SK-N-MC (cell line): Measurements from ENCODE around the gene RNLS.
"Not testable (repeated sequence)": the region's sequence is repeated elsewhere in the genome, so short reads cannot be mapped to it uniquely, and the experiment has no call there.

Experiments
- DNase-seq: peaks from one replicate; pipeline ENCODE4 v3.0.0-alpha.2; 2011; ENCODE audit warnings: low read depth, low spot score
- H3K27ac ChIP-seq: fragments of 200-600 bp; sonication (generic); 2 replicates; pipeline ENCODE4 v1.5.1; 2016; ENCODE audit warnings: mixed run types
- H3K36me3 ChIP-seq: fragments of 200-600 bp; sonication (generic); 2 replicates; pipeline ENCODE4 v1.6.1; 2017; ENCODE audit warnings: antibody characterized with exemption, low read length, mixed read lengths; ENCODE audit not compliant: insufficient read depth
- H3K4me3 ChIP-seq: fragments of 200-600 bp; sonication (generic); 2 replicates; pipeline ENCODE4 v1.5.1; 2016
- H3K9ac ChIP-seq: fragments of 200-600 bp; sonication (generic); 2 replicates; pipeline ENCODE4 v1.8.0; 2017; ENCODE audit warnings: mixed run types, mixed read lengths; ENCODE audit not compliant: insufficient read length
- H3K9me3 ChIP-seq: fragments of 200-600 bp; sonication (generic); 2 replicates; pipeline ENCODE4 v1.6.1; 2017; ENCODE audit warnings: low read depth, mild to moderate bottlenecking, antibody characterized with exemption, low read length, moderate library complexity, mixed read lengths
- EZH2 ChIP-seq: fragments of 200-600 bp; sonication (generic); IDR thresholded peaks from one replicate; pipeline ENCODE4 v1.6.1; 2017; ENCODE audit warnings: antibody characterized with exemption
- FOXP2 ChIP-seq: optimal IDR thresholded peaks from 2 replicates; pipeline ENCODE3; 2011; ENCODE audit warnings: mild to moderate bottlenecking, moderate library complexity; ENCODE audit not compliant: insufficient read depth; ENCODE audit errors: extremely low read length, control extremely low read depth
- POLR2AphosphoS5 ChIP-seq: IDR thresholded peaks from 2 replicates; pipeline ENCODE4 v1.6.1; 2012; ENCODE audit warnings: mild to moderate bottlenecking, low read depth, low read length, borderline replicate concordance

RNLS gene

DNA sequence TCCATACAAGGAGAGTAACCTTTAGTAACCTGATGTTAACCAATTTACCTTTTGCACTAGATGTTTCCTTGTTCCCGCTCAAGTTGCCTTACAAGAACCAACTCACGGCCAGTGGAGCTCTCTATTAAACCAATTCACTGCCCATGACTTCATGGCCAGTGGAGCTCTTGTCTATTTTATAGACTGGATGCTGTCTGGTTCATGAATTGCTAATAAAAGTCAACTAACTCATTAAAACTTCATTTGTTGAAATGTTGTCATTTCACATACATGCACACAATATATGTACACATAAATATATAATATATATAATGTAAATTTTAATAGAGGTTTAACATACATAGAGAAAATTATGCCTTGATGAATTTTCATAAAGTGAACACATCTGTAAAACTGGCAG, 216.3 kb downstream of the RNLS start:
- Histone ChIP-seq H3K9ac (no peak overlapping the region), H3K9me3 (no peaks in the 10 kb centered on the region), H3K36me3 (no peaks in the 10 kb centered on the region), H3K4me3 (no peak overlapping the region), H3K27ac (no peak overlapping the region)
- TF ChIP-seq POLR2AphosphoS5 (no peak), FOXP2 (no peak), EZH2 (no peak)
- DNase-seq: no peak

DNA sequence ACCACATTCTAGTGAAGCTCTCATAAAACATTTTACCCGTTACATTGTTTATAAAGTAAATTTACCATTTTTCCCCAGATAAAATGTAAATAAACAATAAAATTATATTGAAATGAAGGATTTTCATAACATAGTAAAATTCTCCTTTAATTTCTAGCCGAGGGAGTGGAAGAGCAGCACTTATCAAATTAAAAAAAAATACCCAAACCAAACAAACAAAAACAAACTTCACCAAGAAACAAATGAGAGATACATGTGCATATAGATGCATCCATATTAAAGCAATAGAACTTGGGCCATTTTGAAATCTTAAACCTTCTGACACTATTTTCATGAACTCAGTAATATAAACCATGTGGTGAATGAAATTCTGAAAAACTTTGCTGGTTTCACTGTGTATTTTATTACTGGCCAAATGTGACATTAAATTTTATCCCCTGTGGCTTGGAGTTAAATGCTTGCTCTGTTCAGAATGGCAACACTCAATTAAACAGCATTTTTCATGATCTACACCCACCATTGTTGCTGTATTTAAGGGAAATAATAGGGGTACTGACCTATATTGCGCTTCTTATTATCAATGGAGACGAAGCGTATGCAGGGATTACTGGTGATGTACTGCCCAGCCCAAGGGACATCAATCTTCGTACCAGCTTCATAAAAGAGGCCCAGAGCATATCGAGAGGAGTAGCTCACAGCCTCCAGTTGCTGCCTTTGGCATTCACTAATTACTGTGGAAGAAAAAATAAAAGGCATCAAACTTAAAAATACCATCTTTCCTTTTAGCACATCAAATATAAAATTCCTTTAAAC, 220.9 kb downstream of the RNLS start:
- no peak for TF ChIP-seq FOXP2
- no peak for TF ChIP-seq POLR2AphosphoS5
- TF ChIP-seq EZH2: no peak
- no peak for DNase-seq

DNA sequence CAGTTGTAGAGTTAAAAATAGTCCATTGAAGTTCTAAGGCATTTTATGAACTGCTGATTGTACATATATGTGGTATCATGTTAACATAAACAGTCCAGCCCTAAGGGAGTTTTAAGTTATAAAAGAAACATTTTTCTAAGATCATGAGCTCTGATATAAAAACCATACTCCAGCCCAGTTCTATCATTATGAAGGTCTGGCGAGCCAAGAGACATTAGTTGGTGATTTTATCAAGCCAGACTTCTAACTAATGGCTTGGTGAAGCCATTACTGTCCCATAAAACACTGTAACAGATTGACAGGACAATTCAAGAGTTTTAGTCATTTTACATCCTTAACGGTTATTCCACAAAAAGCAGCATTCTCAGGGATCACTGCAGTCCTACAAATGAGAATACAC, 221.6 kb downstream of the RNLS start:
- H3K9ac ChIP-seq: no peak overlapping the region
- no peaks in the 10 kb centered on the region for H3K36me3 ChIP-seq
- H3K4me3 ChIP-seq: no peak overlapping the region
- no peak for DNase-seq
- TF ChIP-seq POLR2AphosphoS5: no peak
- TF ChIP-seq EZH2: no peak
- no peaks in the 10 kb centered on the region for H3K9me3 ChIP-seq
- H3K27ac ChIP-seq: no peak overlapping the region

More for the DNA sequence above, 220.9 kb downstream of the RNLS start:
- H3K27ac ChIP-seq: no peak overlapping the region
- no peaks in the 10 kb centered on the region for H3K36me3 ChIP-seq
- no peak overlapping the region for H3K4me3 ChIP-seq
- H3K9ac ChIP-seq: no peak overlapping the region
- H3K9me3 ChIP-seq: no peaks in the 10 kb centered on the region

DNA sequence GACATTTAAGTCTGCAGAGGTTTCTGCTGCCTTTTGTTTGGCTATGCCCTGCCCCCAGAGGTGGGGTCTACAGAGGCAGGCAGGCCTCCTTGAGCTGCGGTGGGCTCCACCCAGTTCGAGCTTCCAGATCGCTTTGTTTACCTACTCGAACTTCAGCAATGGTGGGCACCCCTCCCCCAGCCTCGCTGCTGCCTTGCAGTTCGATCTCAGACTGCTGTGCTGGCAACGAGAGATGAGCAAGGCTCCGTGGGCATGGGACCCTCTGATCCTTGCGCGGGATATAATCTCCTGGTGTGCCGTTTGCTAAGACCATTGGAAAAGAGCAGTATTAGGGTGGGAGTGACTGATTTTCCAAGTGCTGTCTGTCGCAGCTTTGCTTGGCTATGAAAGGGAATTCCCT, 227.4 kb downstream of the RNLS start:
- H3K9me3 ChIP-seq, DNase-seq, H3K9ac ChIP-seq, H3K36me3 ChIP-seq, H3K4me3 ChIP-seq, H3K27ac ChIP-seq: not testable (repeated sequence)

DNA sequence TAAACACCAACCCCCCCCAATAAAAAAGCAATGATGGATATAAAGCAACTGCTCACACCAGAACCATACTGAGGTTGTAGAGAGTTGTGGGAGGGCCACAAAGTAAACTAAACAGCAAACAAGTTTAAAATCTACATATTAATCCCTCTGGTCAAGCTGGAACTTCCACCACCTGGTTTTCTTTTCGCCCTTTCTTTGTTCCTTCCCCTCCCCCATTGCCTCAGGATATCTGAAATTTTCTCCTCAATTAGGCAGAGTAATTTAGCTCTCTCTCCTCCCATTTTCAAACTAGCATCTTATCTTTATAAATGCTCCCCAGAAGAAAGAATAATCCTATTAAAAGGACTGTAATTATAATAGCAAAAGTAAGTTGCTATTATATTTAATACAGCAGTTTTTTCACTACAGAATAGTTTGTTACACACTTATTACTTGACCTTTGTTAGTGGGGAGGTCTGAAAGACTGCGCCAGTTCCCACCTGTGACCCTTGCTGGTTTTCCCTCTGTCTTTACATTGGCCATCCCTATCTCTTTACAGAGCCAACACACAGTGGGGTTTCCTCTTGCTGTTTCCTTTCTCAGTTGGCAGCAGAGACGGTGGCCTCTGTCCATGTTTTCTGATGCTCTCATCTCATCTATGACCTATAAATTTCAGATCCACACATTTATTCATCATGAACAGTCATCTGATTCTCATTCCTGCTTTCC, 235.4 kb downstream of the RNLS start:
- no peak overlapping the region for H3K27ac ChIP-seq
- H3K9ac ChIP-seq: no peak overlapping the region
- no peaks in the 10 kb centered on the region for H3K9me3 ChIP-seq
- H3K4me3 ChIP-seq: no peak overlapping the region
- TF ChIP-seq EZH2: no peak
- no peak for TF ChIP-seq POLR2AphosphoS5
- no peak for TF ChIP-seq FOXP2
- no peak for DNase-seq
- H3K36me3 ChIP-seq: no peaks in the 10 kb centered on the region

DNA sequence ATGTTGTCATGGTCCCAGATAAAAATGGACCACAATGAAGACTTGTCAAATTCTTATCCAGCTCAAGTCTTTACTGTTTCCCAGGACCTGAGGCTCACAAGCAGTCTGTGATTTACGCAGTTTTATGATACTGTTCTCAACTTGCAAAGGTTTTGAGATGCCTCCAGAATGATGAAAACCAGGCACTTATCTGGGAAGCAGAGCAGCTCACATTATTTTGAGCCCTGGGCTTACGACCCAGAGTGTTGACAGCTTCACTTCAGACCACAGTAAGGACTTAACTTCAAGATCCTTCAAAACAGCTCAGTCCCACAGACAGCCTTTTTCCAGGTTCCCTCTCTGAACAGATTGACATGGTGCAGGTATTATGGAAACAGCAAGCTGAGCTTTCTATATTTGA, 236.1 kb downstream of the RNLS start:
- H3K9ac ChIP-seq: no peak overlapping the region
- no peak overlapping the region for H3K4me3 ChIP-seq
- DNase-seq: no peak
- no peak overlapping the region for H3K27ac ChIP-seq
- TF ChIP-seq EZH2 (no peak), FOXP2 (no peak), POLR2AphosphoS5 (no peak)
- H3K36me3 ChIP-seq: no peaks in the 10 kb centered on the region
- H3K9me3 ChIP-seq: no peaks in the 10 kb centered on the region

DNA sequence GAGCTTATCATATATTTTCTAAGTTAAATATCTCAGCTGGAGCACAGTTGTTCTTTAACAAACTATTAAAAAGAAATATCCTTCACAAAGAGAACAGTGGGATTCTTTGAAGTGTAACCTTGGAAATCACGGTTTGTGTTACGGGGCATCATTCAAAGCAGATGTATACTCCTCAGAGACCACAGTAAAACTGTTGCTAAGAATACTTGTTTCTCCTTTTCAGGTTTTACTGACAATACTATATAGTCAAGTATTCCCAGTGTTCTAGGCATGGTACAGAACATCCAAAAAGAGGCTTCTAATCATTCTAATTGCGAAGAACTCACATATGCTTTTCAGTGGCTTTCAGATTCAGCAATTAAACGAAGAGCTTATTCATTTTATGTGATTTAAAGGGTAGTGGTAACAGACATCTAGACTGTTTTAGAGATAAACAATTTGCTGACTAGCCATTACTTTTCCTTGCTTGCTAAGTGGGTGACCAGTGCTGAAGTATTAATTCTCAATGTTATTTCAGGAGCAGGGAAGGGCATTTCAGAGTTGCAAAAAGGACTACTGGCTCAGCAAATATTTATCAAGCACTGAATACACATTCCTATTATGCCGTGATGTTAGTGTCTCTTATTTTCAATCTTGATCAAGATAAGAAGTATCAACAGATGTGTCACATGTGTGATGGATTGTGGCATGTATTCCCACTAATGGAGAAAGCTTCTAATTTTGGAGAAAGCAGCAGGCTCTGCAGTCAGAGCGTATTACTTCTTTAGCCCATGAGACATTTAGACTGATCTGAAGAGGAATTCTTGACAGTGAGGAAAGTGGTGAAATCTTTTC, 236.8 kb downstream of the RNLS start:
- no peaks in the 10 kb centered on the region for H3K36me3 ChIP-seq
- H3K4me3 ChIP-seq: no peak overlapping the region
- no peak overlapping the region for H3K9ac ChIP-seq
- DNase-seq: no peak
- no peaks in the 10 kb centered on the region for H3K9me3 ChIP-seq
- H3K27ac ChIP-seq: no peak overlapping the region
- TF ChIP-seq EZH2 (no peak), FOXP2 (no peak), POLR2AphosphoS5 (no peak)

DNA sequence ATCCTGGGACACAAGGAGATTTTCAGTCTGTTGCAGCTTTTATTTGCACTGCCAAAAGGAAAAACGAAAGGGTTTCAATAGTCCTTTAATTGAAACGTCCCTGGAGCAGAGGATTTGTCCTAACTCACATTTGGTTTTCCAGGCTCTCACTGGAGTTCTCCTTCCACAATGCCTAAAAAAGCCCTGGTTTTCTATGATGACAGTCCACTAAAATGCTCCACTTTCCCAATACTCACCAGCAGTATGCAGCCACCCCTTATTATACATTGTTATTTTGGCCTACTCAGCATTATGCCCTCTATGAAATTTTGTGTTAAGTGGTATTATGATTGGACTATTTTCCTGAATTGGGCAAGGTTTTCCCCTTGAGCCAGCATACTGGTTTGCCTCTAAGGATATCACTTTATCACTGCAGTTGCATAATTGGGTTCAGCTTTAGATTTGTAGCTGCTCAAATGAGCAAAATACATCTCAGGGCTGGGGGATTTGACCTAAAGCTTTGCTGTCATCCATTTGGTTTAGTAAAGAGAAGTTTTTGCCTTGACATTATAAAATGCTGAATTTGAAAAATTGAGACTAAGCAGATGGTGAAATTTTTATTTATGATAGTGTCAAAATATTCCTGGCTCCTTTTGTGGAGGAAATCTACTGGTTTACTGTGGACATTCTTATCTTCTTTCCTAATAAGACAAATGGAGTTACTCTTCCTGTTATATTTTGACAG, 239.2 kb downstream of the RNLS start:
- Histone ChIP-seq H3K9ac (no peak overlapping the region), H3K4me3 (no peak overlapping the region), H3K36me3 (no peaks in the 10 kb centered on the region), H3K27ac (no peak overlapping the region), H3K9me3 (no peaks in the 10 kb centered on the region)
- no peak for DNase-seq
- no peak for TF ChIP-seq EZH2
- TF ChIP-seq POLR2AphosphoS5: no peak
- no peak for TF ChIP-seq FOXP2
